K562 (cell line): ENCODE results near the gene STK16. TPM values are rescaled to one million over a fixed set of nuclear protein-coding genes. Genes with fewer than 3 reads are reported as not detected.

Source experiments
- CAMTA2 ChIP-seq: fragments of 250-450 bp; sonication (Bioruptor Pico); conservative IDR thresholded peaks from 2 replicates; pipeline ENCODE4 v1.5.1; 2022
- CXXC5 ChIP-seq: fragments of 250-450 bp; sonication (Bioruptor Pico); IDR thresholded peaks from 2 replicates; pipeline ENCODE4 v1.8.0; 2022; ENCODE audit warnings: inconsistent platforms, mild to moderate bottlenecking, moderate library complexity
- DPF2 ChIP-seq: fragments of 450-650 bp; IDR thresholded peaks from 2 replicates; pipeline ENCODE4 v1.6.1; 2016
- HNRNPK ChIP-seq: fragments of 200-400 bp; formaldehyde crosslinking; IDR thresholded peaks from one replicate; pipeline ENCODE4 v1.6.1; 2018; ENCODE audit warnings: mild to moderate bottlenecking, low read depth, low read length; ENCODE audit not compliant: poor library complexity, severe bottlenecking
- HNRNPUL1 ChIP-seq: fragments of 200-400 bp; formaldehyde crosslinking; IDR thresholded peaks from 2 replicates; pipeline ENCODE4 v1.6.1; 2017; ENCODE audit warnings: low read length
- LCOR ChIP-seq: sonication (generic); formaldehyde crosslinking; IDR thresholded peaks from 2 replicates; pipeline ENCODE4 v1.8.0; 2022; ENCODE audit warnings: mild to moderate bottlenecking, missing genetic modification reagents
- OTX1 ChIP-seq: fragments of 450-650 bp; formaldehyde crosslinking; IDR thresholded peaks from 2 replicates; pipeline ENCODE4 v1.4.0; 2022; ENCODE audit warnings: mild to moderate bottlenecking
- SETDB1 ChIP-seq: IDR thresholded peaks from one replicate; pipeline ENCODE4 v1.6.1; 2012; ENCODE audit warnings: low read length, control low read depth, inconsistent platforms
- TCF7L2 ChIP-seq: fragments of 150-350 bp; IDR thresholded peaks from 2 replicates; pipeline ENCODE4 v1.6.1; 2016; ENCODE audit warnings: low read depth, mild to moderate bottlenecking, low read length, moderate library complexity
- ZNF217 ChIP-seq: sonication (generic); formaldehyde crosslinking; IDR thresholded peaks from 2 replicates; pipeline ENCODE4 v1.8.0; 2022; ENCODE audit warnings: mild to moderate bottlenecking, missing genetic modification reagents
- ZNF444 ChIP-seq: fragments of 250-450 bp; sonication (Bioruptor Pico); IDR thresholded peaks from 2 replicates; pipeline ENCODE4 v1.4.0; 2020; ENCODE audit warnings: mild to moderate bottlenecking, moderate library complexity
- ZNF75A ChIP-seq: fragments of 450-650 bp; formaldehyde crosslinking; IDR thresholded peaks from 2 replicates; pipeline ENCODE4 v1.4.0; 2020; ENCODE audit warnings: mild to moderate bottlenecking
- ZNF780A ChIP-seq: fragments of 250-450 bp; sonication (Bioruptor Pico); IDR thresholded peaks from 2 replicates; pipeline ENCODE4 v1.5.0; 2021; ENCODE audit warnings: mild to moderate bottlenecking
- polyA plus RNA-seq, 8 experiments: library from polyadenylated mRNA; depleted of rRNA in 4 of 8; stranded (reverse) in 5 of 8; unstranded in 3 of 8; fragments of >200 nt; fragmentation: Nextera tagmentation in 2 of 8; fragmentation: Illumina TruSeq in 1 of 8; extraction: Ambion mirVana in 2 of 8; extraction: Trizol in 1 of 8; gene quantifications; 2 replicates each; pipeline versions ENCODE4 v1.2.1 to v1.2.3, GENCODE V29; 2011 to 2014; ENCODE audit warnings: inconsistent platforms in 1 of 8, missing spikeins in 1 of 8
- total RNA-seq, 7 experiments: library from RNA; depleted of rRNA in 6 of 7; stranded (reverse); fragments of >200 nt in 6 of 7; fragmentation: Illumina TruSeq in 2 of 7; extraction: Trizol in 2 of 7; gene quantifications; 2 replicates each; pipeline versions ENCODE4 v1.2.1 to v1.2.3, GENCODE V29; 2011 to 2021; ENCODE audit warnings: low replicate concordance in 1 of 7
- TF ChIP-seq, protein P1 (sequence below): fragments of 250-450 bp; sonication (Bioruptor Pico); IDR thresholded peaks from 2 replicates; pipeline ENCODE4 v1.5.0; 2021; ENCODE audit warnings: mild to moderate bottlenecking, moderate library complexity
- TF ChIP-seq, protein P2 (sequence below), 2 experiments: IDR thresholded peaks; 2 replicates each; pipeline ENCODE4 v1.6.1; 2012; ENCODE audit warnings: improper control_type of control experiment in 2 of 2, low read depth in 2 of 2, low read length in 2 of 2, borderline replicate concordance in 1 of 2
- TF ChIP-seq, protein P3 (sequence below): fragments of 250-450 bp; sonication (Bioruptor Pico); IDR thresholded peaks from 2 replicates; pipeline ENCODE4 v1.5.0; 2021
- TF ChIP-seq, protein P4 (sequence below): sonication (generic); formaldehyde crosslinking; IDR thresholded peaks from 2 replicates; pipeline ENCODE4 v1.8.0; 2022; ENCODE audit warnings: missing genetic modification reagents, mild to moderate bottlenecking, borderline replicate concordance

Gene STK16
- total and polyA plus RNA-seq, 9 of the 15 experiments (the other 6 are each of a cell fraction or from before 2014, with no cell fraction given), result 5.4 to 36.2 (median 17.8) TPM

DNA sequence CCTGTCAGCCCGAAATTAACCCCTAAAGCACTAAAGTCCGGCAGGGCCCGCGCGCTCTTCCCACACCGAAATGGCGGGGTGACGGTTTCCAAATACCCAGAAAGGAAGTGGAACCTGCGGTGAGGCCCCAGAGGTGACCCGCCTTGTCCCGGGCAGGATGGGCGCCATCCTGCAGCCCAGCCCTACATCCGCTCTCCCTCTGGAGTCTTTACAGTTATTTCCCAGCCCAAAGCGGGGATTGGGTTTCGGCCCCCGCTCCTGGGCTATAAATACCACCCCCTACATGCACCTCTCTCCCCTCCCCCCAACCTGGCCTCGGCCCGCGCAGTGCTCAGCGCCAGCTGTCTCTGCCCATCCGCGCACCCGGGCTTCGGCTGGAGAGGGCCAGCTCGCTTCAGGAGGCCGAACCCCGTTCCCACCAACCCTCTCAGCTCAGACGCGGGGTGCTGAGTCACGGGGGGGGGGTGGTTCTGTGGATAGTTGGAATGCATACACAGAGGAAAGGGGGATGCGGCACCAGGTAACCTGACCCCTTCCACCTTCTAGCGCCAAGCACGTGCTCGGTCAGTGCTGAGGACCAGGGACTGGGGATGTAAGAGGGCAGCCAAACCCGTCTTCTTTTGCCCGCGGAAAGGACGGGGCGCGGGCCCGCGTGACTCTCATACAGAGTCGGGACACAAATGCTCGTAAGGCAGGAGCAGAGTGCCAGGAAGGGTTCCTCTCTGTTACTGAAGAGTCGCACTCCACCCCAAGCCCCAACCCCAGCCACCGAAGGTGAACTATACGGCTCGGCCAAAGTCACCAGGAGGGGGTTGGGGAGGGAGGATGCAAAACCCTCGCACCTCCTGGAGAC is 7.8 kb downstream of the STK16 start, which contains the start of gene TUBA4B (continued):
- TF ChIP-seq, protein P1, sequence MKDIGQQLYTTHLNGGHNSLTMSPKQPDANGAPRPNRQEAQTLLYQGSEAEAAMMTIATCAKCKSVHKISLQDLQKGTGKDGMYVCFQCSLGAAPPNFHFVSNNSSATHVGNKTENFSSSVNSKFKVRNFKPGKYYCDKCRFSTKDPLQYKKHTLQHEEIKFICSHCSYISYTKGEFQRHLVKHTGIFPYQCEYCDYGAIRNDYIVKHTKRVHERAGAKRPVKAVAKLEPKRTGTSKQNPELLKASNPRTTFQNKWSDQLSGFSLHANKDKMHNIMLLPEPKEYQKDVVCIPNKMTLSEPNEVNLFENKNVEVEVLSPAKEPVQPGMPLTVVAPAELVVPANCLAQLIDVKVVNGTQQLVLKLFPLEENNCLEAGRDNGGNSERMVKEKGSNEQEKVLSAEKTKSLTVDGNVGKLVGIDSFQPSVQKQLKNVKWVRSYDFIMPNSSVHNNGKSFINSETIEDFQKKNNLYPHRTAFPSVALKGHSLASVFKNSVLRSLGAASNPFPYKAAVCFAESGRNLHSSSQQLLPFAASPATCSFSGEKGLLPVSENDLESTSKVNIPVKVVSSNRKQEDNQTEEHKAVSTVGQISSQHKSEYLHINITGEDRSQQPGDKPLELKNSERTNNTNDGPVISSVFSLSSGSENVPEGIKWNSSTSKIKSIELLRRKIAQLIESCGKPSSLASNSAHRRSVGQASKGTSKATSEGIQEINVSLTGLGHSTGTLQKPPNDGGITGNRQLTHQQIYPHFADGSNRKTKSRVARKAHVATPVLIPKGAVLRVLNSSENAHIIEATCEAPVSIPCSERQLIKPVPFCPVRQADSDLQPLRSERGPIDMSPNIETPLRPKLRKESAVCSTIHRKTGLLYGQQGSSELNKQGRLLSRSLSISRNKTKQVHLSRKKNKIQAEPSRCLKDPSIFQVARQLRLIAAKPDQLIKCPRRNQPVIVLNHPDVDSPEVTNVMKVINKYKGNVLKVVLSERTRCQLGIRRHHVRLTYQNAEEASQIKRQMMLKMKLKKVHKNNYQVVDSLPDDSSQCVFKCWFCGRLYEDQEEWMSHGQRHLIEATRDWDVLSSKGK (CRISPR knock-in tag), result no peak
- TF ChIP-seq LCOR (CRISPR knock-in tag) (0 out of 2 replicates have a peak, but pooled peaks have one; percentile 20), DPF2 (0 out of 2 replicates have a peak, but pooled peaks have one; percentile 3), ZNF444 (CRISPR knock-in tag) (no peak), HNRNPK (no peak), ZNF217 (no peak), TCF7L2 (no peak), HNRNPUL1 (no peak), OTX1 (CRISPR knock-in tag) (no peak), ZNF780A (CRISPR knock-in tag) (no peak), CXXC5 (CRISPR knock-in tag) (no peak), CAMTA2 (CRISPR knock-in tag) (no peak), SETDB1 (no peak), ZNF75A (CRISPR knock-in tag) (no peak)
- TF ChIP-seq, protein P2, sequence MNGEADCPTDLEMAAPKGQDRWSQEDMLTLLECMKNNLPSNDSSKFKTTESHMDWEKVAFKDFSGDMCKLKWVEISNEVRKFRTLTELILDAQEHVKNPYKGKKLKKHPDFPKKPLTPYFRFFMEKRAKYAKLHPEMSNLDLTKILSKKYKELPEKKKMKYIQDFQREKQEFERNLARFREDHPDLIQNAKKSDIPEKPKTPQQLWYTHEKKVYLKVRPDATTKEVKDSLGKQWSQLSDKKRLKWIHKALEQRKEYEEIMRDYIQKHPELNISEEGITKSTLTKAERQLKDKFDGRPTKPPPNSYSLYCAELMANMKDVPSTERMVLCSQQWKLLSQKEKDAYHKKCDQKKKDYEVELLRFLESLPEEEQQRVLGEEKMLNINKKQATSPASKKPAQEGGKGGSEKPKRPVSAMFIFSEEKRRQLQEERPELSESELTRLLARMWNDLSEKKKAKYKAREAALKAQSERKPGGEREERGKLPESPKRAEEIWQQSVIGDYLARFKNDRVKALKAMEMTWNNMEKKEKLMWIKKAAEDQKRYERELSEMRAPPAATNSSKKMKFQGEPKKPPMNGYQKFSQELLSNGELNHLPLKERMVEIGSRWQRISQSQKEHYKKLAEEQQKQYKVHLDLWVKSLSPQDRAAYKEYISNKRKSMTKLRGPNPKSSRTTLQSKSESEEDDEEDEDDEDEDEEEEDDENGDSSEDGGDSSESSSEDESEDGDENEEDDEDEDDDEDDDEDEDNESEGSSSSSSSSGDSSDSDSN (IDR thresholded peaks at IDR 0.05; ENCODE audit: borderline replicate concordance in 1 of 2, low read depth in 2 of 2, low read length in 2 of 2), result no peak
- TF ChIP-seq, protein P3, sequence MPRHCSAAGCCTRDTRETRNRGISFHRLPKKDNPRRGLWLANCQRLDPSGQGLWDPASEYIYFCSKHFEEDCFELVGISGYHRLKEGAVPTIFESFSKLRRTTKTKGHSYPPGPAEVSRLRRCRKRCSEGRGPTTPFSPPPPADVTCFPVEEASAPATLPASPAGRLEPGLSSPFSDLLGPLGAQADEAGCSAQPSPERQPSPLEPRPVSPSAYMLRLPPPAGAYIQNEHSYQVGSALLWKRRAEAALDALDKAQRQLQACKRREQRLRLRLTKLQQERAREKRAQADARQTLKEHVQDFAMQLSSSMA (CRISPR knock-in tag), result no peak
- TF ChIP-seq, protein P4, sequence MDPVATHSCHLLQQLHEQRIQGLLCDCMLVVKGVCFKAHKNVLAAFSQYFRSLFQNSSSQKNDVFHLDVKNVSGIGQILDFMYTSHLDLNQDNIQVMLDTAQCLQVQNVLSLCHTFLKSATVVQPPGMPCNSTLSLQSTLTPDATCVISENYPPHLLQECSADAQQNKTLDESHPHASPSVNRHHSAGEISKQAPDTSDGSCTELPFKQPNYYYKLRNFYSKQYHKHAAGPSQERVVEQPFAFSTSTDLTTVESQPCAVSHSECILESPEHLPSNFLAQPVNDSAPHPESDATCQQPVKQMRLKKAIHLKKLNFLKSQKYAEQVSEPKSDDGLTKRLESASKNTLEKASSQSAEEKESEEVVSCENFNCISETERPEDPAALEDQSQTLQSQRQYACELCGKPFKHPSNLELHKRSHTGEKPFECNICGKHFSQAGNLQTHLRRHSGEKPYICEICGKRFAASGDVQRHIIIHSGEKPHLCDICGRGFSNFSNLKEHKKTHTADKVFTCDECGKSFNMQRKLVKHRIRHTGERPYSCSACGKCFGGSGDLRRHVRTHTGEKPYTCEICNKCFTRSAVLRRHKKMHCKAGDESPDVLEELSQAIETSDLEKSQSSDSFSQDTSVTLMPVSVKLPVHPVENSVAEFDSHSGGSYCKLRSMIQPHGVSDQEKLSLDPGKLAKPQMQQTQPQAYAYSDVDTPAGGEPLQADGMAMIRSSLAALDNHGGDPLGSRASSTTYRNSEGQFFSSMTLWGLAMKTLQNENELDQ (CRISPR knock-in tag), result no peak
